ENCODE results near the gene FANCL.
A peak's percentile ranks its signal among the peaks of the same experiment; 100 is the strongest.
"Not testable (repeated sequence)": the region's sequence is repeated elsewhere in the genome, so short reads cannot be mapped to it uniquely, and the experiment has no call there.

Gene FANCL

DNA sequence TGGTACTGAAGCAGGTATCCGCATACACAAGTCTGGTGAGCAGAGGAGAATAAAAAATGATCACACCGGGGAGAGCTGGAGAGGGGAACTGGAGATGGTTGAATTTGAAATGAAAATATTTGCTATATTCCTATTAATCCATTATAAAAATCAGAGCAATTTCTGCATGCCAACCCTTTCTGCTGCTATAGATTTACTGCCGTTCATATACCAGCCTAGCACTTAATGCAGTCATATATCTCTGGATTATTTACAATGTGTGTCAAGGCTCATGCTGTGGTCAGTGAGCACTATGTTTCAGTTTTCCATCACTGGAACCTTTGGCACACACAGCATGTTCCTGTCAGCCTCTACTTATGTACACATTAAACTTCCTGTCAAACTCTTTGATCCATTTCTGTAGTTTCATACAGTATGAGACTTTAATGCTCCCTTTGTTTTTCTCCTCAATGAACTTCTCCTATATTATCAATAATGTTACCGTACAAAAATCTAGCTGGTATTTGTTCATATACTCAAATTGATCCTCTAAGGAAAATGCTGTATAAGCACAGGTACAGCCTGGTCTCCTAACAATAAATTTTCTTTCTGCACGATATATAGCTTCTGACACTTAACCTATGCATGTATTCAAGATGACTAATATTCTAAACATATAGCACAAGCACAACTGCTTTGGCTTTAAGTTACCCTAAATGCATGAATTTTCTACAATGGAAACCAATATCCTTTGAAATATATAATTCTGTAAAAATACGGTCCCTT is 36.7 kb downstream of the FANCL start:
- no peak for DNase-seq

DNA sequence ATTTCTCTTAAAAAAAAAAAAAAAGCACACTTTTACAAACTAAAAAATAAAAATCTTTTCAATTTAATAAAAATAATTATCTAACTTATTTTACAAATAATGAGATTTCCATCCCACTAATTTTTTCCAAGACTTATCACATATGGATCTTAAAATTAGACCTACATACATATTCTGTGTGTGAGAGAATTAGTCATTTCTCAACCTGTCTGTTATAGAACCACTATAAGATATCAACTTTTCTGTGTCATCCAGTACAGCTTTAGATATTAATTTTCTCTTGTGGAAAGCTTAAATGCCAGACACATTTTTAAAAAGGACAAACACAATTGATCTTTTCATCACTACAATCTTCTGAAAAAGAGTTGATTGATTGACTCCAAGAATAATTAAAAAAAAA is 38.1 kb downstream of the FANCL start:
- no peak for DNase-seq

DNA sequence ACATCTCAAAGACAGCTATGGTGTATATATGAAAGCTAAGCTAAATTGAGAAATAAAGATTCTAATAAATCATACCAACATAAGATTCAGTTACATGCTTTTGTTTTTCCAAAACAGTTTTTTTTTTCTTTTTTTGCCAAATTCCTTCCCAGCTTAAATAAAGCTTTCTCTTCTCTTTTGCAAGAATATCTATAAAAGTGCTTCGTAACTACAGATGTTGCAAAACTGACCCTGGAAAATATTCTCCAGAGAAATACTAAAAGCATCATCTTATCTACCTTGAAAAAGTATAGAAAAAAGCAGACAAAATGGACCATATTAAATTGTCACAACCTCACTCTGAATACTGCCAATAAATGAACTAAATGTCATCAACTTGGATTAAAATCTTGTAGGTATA is 38.7 kb downstream of the FANCL start:
- DNase-seq: no peak

DNA sequence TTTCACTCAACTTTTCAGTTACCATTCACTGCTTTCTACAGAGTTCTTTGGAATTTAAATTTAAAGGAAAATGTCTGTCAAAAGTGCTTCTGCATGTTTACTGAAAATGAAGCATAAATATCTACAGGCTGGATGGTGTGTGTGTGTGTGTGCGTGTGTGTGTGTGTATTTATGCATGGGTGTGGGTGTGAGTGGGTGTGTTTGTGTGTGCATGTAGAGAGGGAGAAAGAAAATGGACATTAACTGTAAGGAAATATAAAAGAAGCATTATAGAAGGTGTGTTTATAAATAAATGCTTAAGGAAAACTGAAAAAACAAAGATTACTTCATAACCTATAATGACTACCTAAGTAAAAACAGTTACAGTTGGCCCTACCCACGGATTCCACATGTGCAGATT is 43.2 kb downstream of the FANCL start:
- DNase-seq: no peak

DNA sequence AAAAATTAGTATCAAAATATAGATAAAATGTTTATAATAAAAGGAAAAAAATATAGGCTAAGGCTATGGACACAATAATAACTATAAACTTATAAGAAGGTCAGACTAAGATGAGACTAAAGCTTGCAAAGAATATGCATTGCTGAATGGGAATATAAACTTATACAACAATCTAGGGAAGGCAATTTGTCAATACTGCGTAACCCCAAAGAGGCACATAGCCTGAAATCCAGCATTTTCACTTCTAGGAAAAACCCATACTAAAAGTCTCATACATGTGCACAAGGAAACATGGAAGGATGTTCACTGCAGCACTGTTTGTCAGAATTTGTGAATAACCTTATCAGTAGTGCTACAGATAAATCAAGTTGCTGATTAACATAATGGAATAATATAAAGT is 45.5 kb downstream of the FANCL start:
- no peak for DNase-seq

DNA sequence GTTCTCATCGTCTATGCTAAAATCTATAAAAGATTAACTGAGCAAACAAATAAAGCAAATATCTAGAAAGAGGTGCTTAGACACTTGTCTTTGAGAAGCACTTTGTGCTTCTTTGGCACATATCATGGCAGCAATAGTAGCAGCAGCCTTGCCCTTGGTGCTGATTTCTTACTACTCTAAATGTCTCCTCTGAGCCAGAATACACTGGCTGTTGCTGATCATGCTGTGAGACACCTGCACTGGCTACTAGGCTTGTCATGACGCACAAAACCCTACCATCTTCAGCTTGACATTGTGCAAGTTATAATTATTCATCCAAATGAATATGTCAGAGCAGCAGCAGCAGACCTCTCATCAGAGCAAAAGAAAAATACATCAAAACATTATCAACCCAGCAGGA is 46.7 kb downstream of the FANCL start:
- peak in 1 of 2 experiments; percentile 17 for DNase-seq

DNA sequence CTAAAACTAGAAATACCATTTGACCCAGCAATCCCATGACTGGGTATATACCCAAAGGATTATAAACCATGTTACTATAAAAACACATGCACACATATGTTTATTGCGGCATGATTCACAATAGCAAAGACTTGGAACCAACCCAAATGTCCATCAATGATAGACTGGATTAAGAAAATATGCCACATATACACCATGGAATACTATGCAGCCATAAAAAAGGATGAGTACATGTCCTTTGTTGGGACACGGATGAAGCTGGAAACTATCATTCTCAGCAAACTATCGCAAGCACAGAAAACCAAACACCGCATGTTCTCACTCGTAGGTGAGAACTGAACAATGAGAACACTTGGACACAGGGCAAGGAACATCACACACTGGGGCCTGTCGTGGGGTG is 54.1 kb downstream of the FANCL start:
- DNase-seq: not testable (repeated sequence)

DNA sequence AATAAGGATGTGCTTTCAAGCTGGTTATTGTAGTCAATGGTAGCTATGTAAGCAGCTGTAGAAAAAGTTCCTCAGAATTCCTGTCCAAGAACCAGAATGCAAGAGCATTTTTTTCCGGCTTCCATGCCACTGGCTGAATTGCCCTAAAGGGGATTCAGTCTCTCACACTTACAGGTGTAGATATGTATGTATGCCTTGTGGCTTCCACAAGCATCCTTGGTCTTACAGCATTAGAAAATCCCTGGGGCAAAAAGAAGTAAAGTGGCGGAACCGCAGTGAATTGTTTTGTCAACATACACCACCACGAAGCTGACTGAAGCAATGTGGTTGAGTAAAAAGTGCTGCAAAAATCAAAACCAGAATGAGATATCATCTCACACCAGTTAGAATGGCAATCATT is 54.6 kb downstream of the FANCL start:
- DNase-seq: no peak

DNA sequence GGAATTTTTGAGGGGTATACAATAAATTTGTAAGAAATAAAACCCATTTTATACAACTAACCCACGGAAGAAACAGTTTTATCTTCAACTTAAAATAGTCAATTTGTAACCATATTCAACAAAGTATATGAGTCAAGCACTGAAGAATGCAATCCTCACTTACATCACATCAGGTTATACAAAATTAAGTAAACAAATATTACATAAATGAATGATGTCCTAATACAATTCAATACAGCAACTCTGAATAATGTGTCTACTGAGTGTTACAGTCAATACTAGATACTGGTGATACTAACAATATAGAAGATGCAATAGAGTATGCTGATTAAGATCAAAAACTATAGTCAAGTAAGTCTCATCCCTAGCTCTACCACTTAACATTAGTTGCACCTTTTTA is 58.6 kb downstream of the FANCL start:
- DNase-seq: no peak

DNA sequence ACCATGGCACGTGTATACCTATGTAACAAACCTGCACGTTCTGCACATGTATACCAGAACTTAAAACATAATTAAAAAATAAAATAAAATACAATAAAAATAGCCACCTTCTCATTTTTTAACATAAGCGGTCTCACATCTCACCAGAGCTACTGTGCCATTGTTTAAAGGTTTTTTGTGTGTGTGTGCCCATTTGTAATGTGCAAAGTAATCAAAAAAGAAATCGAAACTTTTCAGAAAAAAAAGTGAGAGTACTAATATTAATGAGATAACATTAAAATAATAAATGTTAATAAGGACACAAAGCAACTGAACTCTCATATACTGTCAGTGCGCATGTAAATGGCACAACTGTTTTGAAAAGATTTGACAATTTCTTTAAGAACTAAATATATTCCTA is 60.5 kb downstream of the FANCL start:
- no peak for DNase-seq

DNA sequence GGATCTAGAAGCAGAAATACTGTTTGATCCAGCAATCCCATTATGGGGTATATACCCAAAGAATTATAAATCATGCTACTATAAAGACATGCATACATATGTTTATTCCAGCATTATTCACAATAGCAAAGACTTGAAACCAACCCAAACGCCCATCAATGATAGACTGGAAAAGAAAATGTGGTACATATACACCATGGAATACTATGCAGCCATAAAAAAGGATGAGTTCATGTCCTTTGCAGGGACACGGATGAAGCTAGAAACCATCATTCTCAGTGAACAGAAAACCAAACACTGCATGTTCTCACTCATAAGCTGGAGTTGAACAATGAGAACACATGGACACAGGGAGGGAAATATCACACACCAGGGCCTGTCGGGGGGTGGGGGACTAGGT is 61.0 kb downstream of the FANCL start:
- DNase-seq: not testable (repeated sequence)

DNA sequence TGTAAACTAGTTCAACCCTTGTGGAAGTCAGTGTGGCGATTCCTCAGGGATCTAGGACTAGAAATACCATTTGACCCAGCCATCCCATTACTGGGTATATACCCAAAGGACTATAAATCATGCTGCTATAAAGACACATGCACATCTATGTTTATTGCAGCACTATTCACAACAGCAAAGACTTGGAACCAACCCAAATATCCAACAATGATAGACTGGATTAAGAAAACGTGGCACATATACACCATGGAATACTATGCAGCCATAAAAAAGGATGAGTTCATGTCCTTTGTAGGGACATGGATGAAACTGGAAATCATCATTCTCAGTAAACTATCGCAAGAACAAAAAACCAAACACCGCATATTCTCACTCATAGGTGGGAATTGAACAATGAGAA is 63.9 kb downstream of the FANCL start:
- not testable (repeated sequence) for DNase-seq

DNA sequence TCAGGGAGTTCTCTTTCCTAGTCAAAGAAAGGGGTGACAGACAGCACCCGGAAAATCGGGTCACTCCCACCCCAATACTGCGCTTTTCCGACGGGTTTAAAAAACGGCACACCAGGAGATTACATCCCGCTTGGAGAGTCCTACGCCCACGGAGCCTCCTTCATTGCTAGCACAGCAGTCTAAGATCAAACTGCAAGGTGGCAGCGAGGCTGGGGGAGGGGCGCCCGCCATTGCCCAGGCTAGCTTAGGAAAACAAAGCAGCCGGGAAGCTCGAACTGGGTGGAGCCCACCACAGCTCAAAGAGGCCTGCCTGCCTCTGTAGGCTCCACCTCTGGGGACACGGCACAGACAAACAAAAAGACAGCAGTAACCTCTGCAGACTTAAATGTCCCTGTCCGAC is 69.3 kb downstream of the FANCL start:
- DNase-seq: not testable (repeated sequence)

DNA sequence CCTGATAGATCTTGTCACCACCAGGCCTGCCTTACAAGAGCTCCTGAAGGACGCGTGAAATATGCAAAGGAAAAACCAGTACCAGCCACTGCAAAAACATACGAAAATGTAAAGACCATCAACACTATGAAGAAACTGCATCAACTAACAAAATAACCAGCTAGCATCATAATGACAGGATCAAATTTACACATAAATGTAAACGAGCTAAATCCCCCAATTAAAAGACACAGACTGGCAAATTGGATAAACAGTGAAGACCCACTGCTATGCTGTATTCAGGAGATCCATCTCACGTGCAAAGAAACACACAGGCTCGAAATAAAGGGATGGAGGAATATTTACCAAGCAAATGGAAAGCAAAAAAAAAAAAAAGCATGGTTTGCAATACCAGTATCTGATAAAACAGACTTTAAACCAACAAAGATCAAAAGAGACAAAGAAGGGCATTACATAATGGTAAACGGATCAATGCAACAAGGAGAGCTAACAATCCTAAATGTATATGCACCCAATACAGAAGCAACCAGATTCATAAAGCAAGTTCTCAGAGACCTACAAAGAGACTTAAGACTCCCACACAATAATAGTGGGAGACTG is 70.7 kb downstream of the FANCL start:
- not testable (repeated sequence) for DNase-seq

DNA sequence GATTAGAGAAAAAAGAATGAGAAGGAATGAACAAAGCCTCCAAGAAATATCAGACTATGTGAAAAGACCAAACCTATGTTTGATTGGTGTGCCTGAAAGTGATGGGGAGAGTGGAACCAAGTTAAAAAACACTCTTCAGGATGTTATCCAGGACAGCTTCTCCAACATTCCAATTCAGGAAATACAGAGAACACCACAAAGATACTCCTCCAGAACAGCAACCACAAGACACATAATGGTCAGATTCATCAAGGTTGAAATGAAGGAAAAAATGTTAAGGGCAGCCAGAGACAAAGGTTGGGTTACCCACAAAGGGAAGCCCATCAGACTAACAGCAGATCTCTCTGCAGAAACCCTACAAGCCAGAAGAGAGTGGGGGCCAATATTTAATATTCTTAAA is 71.3 kb downstream of the FANCL start:
- DNase-seq: not testable (repeated sequence)

DNA sequence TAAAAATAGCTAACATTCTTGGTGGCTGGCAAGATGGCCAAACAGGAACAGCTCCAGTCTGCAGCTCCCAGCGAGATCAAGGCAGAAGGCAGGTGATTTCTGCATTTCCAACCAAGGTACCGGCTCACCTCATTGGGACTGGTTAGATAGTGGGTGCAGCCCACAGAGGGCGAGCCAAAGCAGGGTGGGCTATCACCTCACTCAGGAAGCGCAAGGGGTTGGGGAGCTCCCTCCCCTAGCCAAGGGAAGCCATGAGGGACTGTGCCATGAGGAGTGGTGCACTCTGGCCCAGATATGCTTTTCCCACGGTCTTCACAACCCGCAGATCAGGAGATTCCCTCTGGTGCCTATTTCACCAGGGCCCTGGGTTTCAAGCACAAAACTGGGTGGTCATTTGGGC is 73.0 kb downstream of the FANCL start:
- not testable (repeated sequence) for DNase-seq

DNA sequence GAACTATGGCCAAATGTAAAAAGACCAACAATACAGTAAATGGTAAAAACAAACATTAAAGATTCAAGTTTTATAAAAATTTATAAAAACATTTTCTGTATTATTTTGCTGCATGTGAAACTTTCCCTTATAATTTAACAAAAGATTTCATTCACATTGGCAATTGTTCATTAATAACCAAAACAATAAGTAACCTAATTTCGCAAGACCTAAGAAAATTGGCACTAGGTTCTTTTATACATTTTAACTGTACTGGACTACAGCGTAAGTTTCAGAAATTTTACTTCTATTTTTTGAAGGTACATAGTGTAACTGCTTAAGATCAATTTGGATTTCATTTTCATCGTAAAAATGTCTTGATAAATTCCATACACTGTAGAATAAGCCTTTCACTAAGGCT is 77.2 kb downstream of the FANCL start:
- DNase-seq: no peak

DNA sequence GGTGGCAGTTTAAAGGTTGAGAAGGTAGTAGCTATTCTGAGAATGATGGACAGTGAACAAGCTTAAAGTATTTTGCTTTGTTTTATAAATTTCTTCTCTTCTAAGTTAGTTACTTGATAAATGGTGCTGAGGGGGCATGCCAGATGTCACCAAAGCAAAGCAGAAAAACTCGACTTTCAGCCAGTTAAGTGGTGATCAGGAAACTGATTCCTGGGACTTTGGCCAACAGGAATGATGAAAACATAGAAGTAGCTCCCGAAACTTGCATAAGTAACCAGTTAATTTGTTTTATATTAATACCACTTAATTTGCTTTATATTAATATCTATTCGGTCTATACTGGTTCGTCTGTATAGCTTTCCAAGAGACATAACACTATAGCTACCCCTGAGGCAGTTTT is 82.6 kb downstream of the FANCL start:
- DNase-seq: peak in 1 of 2 experiments; percentile 27

DNA sequence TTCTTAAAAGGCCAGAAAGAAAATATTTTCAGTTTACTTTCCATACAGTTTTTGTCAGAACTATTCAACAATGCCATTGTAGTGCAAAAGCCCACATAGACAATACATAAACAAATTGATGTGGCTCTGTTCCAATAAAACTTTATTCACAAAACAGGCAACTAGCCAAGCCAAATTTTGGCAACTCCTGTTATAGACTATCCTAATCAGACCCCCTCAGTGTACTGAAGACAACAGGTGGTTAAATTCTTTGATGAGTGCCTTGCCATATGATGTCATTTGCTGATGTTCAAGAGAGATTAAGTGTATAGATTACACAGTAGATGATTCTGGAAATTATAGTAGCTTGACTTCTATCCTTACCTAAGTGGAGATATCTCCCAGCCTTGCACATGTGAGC is 83.4 kb downstream of the FANCL start:
- peak in 1 of 2 experiments; percentile 41 for DNase-seq

DNA sequence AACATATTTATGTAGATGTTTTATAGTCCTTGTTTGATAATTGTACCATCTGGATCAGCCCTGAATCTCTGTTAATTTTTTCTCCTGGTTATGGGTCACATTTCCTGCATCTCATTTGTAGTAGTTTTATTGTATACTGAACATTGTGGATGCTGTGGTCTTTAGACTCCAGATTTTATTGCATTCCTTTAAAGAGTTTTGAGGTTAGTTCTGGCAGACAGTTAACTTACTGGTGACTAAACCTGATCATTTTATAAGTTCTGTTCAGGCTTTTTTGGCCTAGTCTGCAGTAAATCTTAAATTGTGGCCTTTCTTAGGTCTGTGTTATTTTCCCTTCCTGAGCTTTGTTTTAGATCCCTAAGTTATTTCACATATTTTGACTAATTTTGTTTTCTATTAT is 84.3 kb downstream of the FANCL start:
- no peak for DNase-seq

DNA sequence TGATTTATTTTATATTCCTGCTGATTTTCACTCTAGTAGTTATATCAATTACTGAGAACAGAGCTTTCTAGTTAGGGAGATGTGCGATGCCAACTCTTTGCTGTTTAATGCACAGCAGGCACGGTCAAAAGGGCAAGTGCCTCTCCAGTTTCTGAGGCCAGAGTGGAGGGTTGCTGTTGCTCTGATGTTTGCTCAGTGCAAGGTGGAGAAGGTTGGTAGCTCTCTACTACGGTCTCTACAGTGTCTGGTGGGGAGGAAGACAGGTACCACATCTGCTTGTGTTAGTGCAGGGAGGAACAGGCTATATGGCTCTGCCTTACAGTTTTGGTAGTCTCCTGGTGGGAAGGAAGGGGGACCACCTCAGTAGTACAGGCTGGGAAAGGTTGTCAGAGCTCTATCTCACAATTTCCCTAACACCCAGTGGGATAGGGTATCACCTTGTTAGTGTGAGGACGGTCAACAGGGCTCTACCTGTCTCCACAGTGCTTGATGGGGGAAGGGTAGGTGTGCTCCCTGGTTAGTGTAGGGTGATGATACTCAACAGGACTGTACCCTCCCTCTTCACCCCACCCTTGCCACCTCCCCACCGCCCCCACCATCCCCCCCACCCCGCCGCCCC is 85.9 kb downstream of the FANCL start:
- no peak for DNase-seq

DNA sequence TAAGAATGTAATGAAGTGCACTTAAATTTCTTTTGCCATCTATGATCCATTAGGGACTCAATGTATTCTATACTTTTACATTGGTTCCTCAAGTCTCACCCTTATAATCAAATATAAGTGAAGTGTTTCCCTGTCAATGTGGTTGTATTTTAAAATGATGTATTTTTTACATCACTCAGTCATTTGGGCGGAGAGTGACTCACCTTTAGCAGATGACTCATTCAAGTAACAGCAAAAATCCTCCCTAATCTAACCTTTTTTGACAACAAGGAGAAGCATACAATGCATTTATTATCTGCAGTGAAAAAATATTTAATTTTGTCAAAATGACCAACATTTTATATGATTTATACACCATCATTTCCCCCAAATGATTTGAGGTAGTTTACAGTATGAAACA is 94.4 kb downstream of the FANCL start:
- no peak for DNase-seq

DNA sequence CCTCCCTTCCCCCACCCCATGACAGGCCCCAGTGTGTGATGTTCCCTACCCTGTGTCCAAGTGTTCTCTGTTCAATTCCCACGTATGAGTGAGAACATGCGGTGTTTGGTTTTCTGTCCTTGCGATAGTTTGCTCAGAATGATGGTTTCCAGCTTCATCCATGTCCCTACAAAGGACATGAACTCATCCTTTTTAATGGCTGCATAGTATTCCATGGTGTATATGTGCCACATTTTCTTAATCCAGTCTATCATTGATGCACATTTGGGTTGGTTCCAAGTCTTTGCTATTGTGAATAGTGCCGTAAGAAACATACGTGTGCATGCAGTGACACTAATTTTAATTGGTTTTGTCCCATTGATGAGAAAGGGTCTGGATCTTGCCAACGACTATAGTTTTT is 95.4 kb downstream of the FANCL start:
- not testable (repeated sequence) for DNase-seq

DNA sequence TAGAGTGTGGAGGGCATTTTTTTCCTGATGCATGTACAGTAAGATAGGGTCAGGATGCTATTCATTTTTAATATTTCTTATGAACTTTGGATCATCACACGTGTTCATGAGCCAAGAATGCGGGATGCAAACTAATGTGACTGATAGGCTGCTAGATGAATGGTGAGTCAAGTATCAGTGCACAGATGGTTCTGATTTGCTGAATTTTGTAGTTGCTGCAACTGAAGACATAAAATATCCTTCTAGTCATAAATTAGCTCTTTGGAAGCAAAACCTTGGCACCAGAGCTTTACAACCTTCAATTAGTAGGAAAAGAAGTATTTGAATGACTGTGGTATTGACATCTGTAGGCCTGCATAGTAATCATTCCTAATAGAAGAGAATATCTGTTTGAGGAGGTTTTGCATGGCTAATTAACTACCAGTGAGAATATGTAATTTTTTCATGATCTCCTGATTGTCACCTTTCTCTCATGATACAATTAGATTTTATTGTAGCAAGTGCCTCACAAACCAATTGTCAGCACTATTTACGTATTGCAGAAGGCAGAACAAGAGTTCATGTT is 100.5 kb downstream of the FANCL start:
- peak; percentile 67 to 91 for DNase-seq
